ENCODE measurements around the gene ENO3. TPM values are rescaled to one million over a fixed set of nuclear protein-coding genes. Genes with fewer than 3 reads are reported as not detected.

Gene ENO3
- total RNA-seq, 1 experiment from 2014 or later: 12.3 TPM

DNA sequence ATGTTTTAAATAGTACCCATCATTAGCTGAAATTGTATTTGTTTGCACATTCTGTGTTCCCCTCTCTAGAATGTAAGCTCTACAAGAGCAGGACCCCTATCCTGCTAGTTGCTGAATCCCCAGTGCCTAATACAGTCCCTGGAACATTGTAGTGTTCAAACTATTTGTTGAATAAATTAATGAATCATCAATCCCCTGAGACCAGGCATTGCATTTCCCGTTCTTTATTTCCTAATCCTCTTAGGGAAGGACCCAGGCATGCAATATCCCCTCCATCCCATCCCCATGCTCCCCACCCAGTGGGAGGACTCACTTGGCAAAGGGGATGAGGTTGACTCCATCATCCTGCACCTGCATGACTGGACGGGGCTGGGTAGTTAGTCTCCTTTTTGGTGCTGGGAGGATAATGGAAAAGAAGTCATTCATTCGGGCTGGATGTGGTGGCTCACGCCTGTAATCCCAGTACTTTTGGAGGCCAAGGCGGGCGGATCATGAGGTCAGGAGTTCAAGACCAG, 43.2 kb downstream of the ENO3 start:
- peaks cover 7% of the 10 kb centered on the region for H3K4me1 Mint-ChIP-seq (ENCODE audit: low read depth, unreplicated experiment)
- no TSS peak for BruUV-seq (replicated peaks)
- H3K9me3 Mint-ChIP-seq (ENCODE audit: low read depth, unreplicated experiment): no peaks in the 10 kb centered on the region
- CTCF ChIA-PET: no interaction called here
- no peak overlapping the region for H3K27ac Mint-ChIP-seq (ENCODE audit: unreplicated experiment)
- no peak for DNase-seq
- TF ChIP-seq, protein P1, sequence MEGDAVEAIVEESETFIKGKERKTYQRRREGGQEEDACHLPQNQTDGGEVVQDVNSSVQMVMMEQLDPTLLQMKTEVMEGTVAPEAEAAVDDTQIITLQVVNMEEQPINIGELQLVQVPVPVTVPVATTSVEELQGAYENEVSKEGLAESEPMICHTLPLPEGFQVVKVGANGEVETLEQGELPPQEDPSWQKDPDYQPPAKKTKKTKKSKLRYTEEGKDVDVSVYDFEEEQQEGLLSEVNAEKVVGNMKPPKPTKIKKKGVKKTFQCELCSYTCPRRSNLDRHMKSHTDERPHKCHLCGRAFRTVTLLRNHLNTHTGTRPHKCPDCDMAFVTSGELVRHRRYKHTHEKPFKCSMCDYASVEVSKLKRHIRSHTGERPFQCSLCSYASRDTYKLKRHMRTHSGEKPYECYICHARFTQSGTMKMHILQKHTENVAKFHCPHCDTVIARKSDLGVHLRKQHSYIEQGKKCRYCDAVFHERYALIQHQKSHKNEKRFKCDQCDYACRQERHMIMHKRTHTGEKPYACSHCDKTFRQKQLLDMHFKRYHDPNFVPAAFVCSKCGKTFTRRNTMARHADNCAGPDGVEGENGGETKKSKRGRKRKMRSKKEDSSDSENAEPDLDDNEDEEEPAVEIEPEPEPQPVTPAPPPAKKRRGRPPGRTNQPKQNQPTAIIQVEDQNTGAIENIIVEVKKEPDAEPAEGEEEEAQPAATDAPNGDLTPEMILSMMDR (IDR thresholded peaks at IDR 0.05; ENCODE audit: unreplicated experiment): no peak
- intact Hi-C loops (cut with micrococcal nuclease; ENCODE audit: unreplicated experiment): no loop called here
- H3K36me3 Mint-ChIP-seq (ENCODE audit: insufficient read depth, unreplicated experiment): peaks cover 22% of the 10 kb centered on the region
- H3K27me3 Mint-ChIP-seq (ENCODE audit: unreplicated experiment): no peaks in the 10 kb centered on the region
- H3K4me3 Mint-ChIP-seq (ENCODE audit: low read depth, unreplicated experiment): no peak overlapping the region

DNA sequence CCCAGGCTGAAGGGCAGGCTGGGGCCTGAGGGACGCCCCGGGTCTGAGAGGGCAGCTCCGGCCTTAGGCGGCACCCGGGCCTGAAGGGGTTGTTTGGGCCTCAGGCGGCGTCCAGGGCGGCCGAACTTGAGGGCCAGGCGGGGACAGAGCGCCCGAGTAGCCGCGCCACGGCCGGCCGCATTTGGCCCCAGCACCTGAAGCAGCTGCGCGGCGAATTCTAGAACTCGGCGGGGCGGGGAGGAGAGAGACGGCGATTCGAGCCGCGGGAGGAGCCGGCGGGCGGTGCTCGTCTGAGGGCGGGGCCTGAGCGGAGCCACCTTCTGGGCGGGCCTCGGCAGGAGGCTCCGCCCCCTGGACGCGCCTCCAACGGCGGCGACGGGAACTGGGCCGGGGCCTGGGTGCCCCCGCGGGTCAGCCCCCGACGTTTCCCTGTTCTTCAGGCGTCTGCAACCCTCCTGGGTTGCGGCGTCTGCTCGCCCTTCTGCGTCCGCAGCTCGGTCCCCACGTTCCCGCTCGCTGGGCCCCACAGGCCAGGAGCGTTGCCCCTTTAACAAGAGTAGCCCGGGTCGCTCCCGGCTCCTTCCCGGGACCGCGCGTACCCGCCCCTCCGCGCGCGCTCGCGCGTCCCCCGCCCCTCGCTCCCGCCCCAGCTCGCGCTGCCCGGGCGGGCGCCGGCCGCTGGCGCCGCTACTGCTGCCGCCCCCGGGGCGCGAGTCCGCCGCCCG, 46.5 kb downstream of the ENO3 start, which contains the start of the genes INCA1 and KIF1C:
TSS of gene INCA1 (minus strand) at position 221 of the 725 bp plus-strand sequence. CDS start 3,085 bp downstream, outside the sequence.
TSS of gene KIF1C (plus strand) at position 649 of the 725 bp plus-strand sequence. CDS start 2,297 bp downstream, outside the sequence.
- Mint-ChIP-seq H3K9me3 (ENCODE audit: low read depth, unreplicated experiment) (no peaks in the 10 kb centered on the region), H3K27ac (ENCODE audit: unreplicated experiment) (peak within 1 kb of the TSS; percentile 68), H3K4me1 (ENCODE audit: low read depth, unreplicated experiment) (peaks cover 17% of the 10 kb centered on the region), H3K36me3 (ENCODE audit: insufficient read depth, unreplicated experiment) (peaks cover 33% of the 10 kb centered on the region), H3K27me3 (ENCODE audit: unreplicated experiment) (no peaks in the 10 kb centered on the region), H3K4me3 (ENCODE audit: low read depth, unreplicated experiment) (peak within 1 kb of the TSS; percentile 87)
- CTCF ChIA-PET: no interaction called here
- intact Hi-C loops (cut with micrococcal nuclease; ENCODE audit: unreplicated experiment): no loop called here
- DNase-seq: peak; percentile 87
- TF ChIP-seq, protein P1 (IDR thresholded peaks at IDR 0.05; ENCODE audit: unreplicated experiment): no peak
- no TSS peak for BruUV-seq (replicated peaks)

DNA sequence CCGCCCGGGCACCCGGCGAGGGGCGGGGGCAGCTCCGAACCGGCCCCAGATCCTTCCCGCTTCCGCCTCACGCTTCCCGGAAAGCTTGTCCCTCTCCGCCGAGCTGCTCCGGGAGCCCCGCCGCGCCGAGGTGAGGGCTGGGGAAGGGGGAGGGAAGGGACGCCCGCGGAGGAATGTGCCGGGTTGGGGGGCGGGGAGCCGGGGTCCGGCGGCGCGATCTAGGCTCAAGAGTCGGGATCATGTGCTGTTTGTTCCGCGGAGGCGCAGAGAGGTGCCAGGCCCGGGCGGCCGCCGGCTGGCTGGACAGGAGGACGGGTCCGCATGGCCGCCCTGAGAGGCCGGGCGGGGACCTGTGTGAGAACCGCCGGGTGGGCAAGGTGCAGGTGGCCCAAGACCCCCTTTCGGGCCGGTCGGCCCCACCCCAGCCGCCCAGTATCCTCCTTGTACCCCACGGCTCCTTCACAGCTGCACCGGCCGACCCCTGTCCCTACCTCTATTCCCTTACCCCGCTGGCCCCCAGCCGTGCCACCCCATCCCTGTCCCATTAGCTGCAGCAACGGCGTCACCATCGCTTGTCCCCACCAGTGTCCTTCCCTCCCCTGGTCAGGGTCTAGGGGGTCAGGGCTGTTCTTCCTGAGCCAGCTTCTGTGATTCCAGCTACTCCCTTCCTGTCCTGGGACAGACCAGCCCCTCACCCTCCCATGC, 47.3 kb downstream of the ENO3 start:
- TF ChIP-seq, protein P1 (IDR thresholded peaks at IDR 0.05; ENCODE audit: unreplicated experiment): no peak
- no peaks in the 10 kb centered on the region for H3K9me3 Mint-ChIP-seq (ENCODE audit: low read depth, unreplicated experiment)
- H3K4me1 Mint-ChIP-seq (ENCODE audit: low read depth, unreplicated experiment): peaks cover 17% of the 10 kb centered on the region
- CTCF ChIA-PET: no interaction called here
- peak overlapping the region; percentile 68 for H3K27ac Mint-ChIP-seq (ENCODE audit: unreplicated experiment)
- H3K36me3 Mint-ChIP-seq (ENCODE audit: insufficient read depth, unreplicated experiment): peaks cover 38% of the 10 kb centered on the region
- intact Hi-C loops (cut with micrococcal nuclease; ENCODE audit: unreplicated experiment): no loop called here
- no TSS peak for BruUV-seq (replicated peaks)
- peak overlapping the region; percentile 87 for H3K4me3 Mint-ChIP-seq (ENCODE audit: low read depth, unreplicated experiment)
- no peak for DNase-seq
- no peaks in the 10 kb centered on the region for H3K27me3 Mint-ChIP-seq (ENCODE audit: unreplicated experiment)

DNA sequence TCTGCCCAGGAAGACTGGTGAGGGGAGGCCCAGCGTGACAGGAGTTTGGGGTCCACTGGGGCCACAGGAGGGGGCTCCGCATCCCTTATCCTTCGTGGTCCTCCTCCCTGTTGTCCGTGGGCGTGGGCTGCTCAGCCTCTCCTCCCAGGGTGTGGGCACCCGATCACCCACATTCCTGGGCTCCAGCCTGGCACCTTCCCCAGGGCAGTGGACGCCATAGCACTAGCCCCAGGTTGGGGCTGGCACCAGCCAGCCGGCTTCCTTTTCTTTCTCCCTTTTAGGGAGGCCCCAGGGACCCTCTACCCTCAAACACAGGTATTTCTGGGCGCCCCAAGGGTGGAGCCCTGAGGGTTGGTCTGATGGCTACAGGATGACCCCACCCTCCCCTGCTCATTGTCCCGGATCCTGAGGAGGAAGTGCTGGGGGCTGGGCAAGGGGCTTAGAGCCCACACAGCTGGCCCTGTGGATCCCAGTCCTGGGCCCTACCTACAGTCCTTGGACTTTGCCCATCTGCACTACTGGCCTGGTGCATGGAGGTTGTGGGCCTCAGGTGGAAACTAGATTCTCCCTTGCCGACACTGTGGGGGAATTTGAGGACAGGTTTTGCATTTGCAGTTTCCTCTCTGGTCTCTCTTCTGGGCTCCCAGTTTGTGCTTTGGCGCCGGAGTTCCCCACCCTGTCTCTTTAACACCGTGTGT, 48.0 kb downstream of the ENO3 start:
- CTCF ChIA-PET: no interaction called here
- Mint-ChIP-seq H3K27ac (ENCODE audit: unreplicated experiment) (peak overlapping the region; percentile 68), H3K36me3 (ENCODE audit: insufficient read depth, unreplicated experiment) (peaks cover 40% of the 10 kb centered on the region), H3K9me3 (ENCODE audit: low read depth, unreplicated experiment) (no peaks in the 10 kb centered on the region), H3K4me3 (ENCODE audit: low read depth, unreplicated experiment) (peak overlapping the region; percentile 87), H3K4me1 (ENCODE audit: low read depth, unreplicated experiment) (peaks cover 17% of the 10 kb centered on the region), H3K27me3 (ENCODE audit: unreplicated experiment) (no peaks in the 10 kb centered on the region)
- DNase-seq: peak; percentile 3
- TF ChIP-seq, protein P1 (IDR thresholded peaks at IDR 0.05; ENCODE audit: unreplicated experiment): no peak
- intact Hi-C loops (cut with micrococcal nuclease; ENCODE audit: unreplicated experiment): no loop called here
- BruUV-seq (replicated peaks): no TSS peak

Measured in Calu3 (cell line).